Cardiac atrium fibroblast (primary cell): ENCODE results near the gene ZNF426. TPM values are rescaled to one million over a fixed set of nuclear protein-coding genes. Genes with fewer than 3 reads are reported as not detected.

Source experiments
- total RNA-seq: library from RNA; depleted of rRNA; stranded (reverse); fragments of >200 nt; gene quantifications from 2 replicates; pipeline ENCODE4 v1.2.3, GENCODE V29; 2015

ZNF426 gene
- 7.4 and 14.4 TPM in 2 replicates for total RNA-seq

GRCh38 chr19:9538183-9539058 lies at the start of gene ZNF426:
Gene ZNF426, minus strand, starts transcription at chr19:9538645. Its CDS starts 2,413 bp downstream, at chr19:9536232.

GRCh38 chr19:9584073-9584833 lies 45.8 kb upstream of the ZNF426 start, which contains the start of gene ZNF121:
Gene ZNF121, minus strand, starts transcription at chr19:9584504. Its CDS starts 16,407 bp downstream, at chr19:9568097.

GRCh38 chr19:9498183-9498902 lies 40.1 kb downstream of the ZNF426 start, which contains the start of gene ZNF560:
Gene ZNF560, minus strand, starts transcription at chr19:9498616. Its CDS starts 23,303 bp downstream, at chr19:9475313.

Other genes starting within 250 kb of the ZNF426 start
- 1.3 and 2.3 TPM in 2 replicates for gene ZNF699, start 228.8 kb downstream of the ZNF426 start, total RNA-seq
- gene ZNF559, start 214.5 kb downstream of the ZNF426 start, total RNA-seq: 6.8 and 9.4 TPM in 2 replicates
- gene ZNF177, start 175.6 kb downstream of the ZNF426 start, total RNA-seq: 1.1 and 1.8 TPM in 2 replicates
- gene ZNF266, start 103.1 kb downstream of the ZNF426 start, total RNA-seq: 7.6 and 10.0 TPM in 2 replicates
- under 0.01 and 2.8 TPM in 2 replicates for gene ZNF560, start 40.0 kb downstream of the ZNF426 start, total RNA-seq
- 17.7 and 27.9 TPM in 2 replicates for gene ZNF121, start 45.9 kb upstream of the ZNF426 start, total RNA-seq
- 19.3 and 20.6 TPM in 2 replicates for gene ZNF561, start 82.6 kb upstream of the ZNF426 start, total RNA-seq
- gene ZNF562, start 136.5 kb upstream of the ZNF426 start, total RNA-seq: 25.3 and 29.2 TPM in 2 replicates
- 2.3 and 8.3 TPM in 2 replicates for gene ZNF846, start 230.1 kb upstream of the ZNF426 start, total RNA-seq